GM23338 (cell line): ENCODE results near the gene RIN3. TPM values are rescaled to one million over a fixed set of nuclear protein-coding genes. Genes with fewer than 3 reads are reported as not detected.

Source experiments
- ATAC-seq: fragments of 200-7000 bp; cut with Tn5 transposase; 3 replicates; pipeline ENCODE4 v1.9.1; 2020
- DNase-seq: peaks from one replicate; pipeline ENCODE4 v3.0.0-alpha.2; 2015; ENCODE audit warnings: low spot score
- H2AFZ ChIP-seq: fragments of 200-600 bp; sonication (generic); 2 replicates; pipeline ENCODE4 v1.8.0; 2016; ENCODE audit warnings: antibody characterized with exemption, mild to moderate bottlenecking, moderate library complexity
- H3F3A ChIP-seq: fragments of 200-600 bp; sonication (generic); replicated peaks from 2 replicates; pipeline ENCODE4 v1.8.0; 2017; ENCODE audit warnings: antibody characterized with exemption, mixed run types, low read depth
- H3K27ac ChIP-seq: fragments of 200-600 bp; sonication (generic); 2 replicates; pipeline ENCODE4 v1.6.1; 2016; ENCODE audit warnings: low read depth
- H3K27me3 ChIP-seq: fragments of 200-600 bp; sonication (generic); 2 replicates; pipeline ENCODE4 v1.8.0; 2016; ENCODE audit warnings: mild to moderate bottlenecking, mixed run types, moderate library complexity; ENCODE audit not compliant: insufficient read depth
- H3K36me3 ChIP-seq: fragments of 200-600 bp; sonication (generic); 2 replicates; pipeline ENCODE4 v1.8.0; 2016; ENCODE audit warnings: mild to moderate bottlenecking; ENCODE audit not compliant: insufficient read depth
- H3K4me1 ChIP-seq: fragments of 200-600 bp; sonication (generic); 2 replicates; pipeline ENCODE4 v1.8.0; 2016; ENCODE audit warnings: mild to moderate bottlenecking, moderate library complexity; ENCODE audit not compliant: insufficient read depth
- H3K4me2 ChIP-seq: fragments of 200-600 bp; sonication (generic); 2 replicates; pipeline ENCODE4 v1.7.1; 2017; ENCODE audit warnings: mixed run types
- H3K4me3 ChIP-seq: fragments of 200-600 bp; sonication (generic); 2 replicates; pipeline ENCODE4 v1.6.1; 2016; ENCODE audit warnings: mixed run types
- H3K79me2 ChIP-seq: fragments of 200-600 bp; sonication (generic); replicated peaks from 2 replicates; pipeline ENCODE4 v1.8.0; 2017; ENCODE audit warnings: mild to moderate bottlenecking; ENCODE audit not compliant: insufficient read depth
- H3K9me2 ChIP-seq: fragments of 200-600 bp; sonication (generic); 2 replicates; pipeline ENCODE4 v1.8.0; 2017; ENCODE audit not compliant: insufficient read depth
- H4K20me1 ChIP-seq: fragments of 200-600 bp; sonication (generic); replicated peaks from 2 replicates; pipeline ENCODE4 v1.8.0; 2017; ENCODE audit warnings: mild to moderate bottlenecking; ENCODE audit not compliant: insufficient read depth
- H3K27ac Mint-ChIP-seq: 2 replicates; pipeline ENCODE4 v1.8.0; 2020; ENCODE audit warnings: inconsistent platforms, mild to moderate bottlenecking, moderate library complexity, mixed read lengths
- H3K27me3 Mint-ChIP-seq: 3 replicates; pipeline ENCODE4 v1.8.0; 2022; ENCODE audit warnings: low read depth, mild to moderate bottlenecking, moderate library complexity, mixed read lengths, inconsistent platforms; ENCODE audit not compliant: insufficient read depth, poor library complexity
- H3K36me3 Mint-ChIP-seq: 3 replicates; pipeline ENCODE4 v1.8.0; 2021; ENCODE audit warnings: low read depth, mild to moderate bottlenecking, inconsistent platforms, moderate library complexity, mixed read lengths
- H3K4me1 Mint-ChIP-seq: 3 replicates; pipeline ENCODE4 v1.8.0; 2020; ENCODE audit warnings: mild to moderate bottlenecking, inconsistent platforms, mixed read lengths
- H3K4me3 Mint-ChIP-seq: 3 replicates; pipeline ENCODE4 v1.8.0; 2021; ENCODE audit warnings: moderate library complexity, mild to moderate bottlenecking, inconsistent platforms, mixed read lengths
- H3K9me3 Mint-ChIP-seq: 3 replicates; pipeline ENCODE4 v1.8.0; 2020; ENCODE audit warnings: moderate library complexity, mild to moderate bottlenecking, inconsistent platforms, mixed read lengths
- CTCF ChIP-seq, 2 experiments: fragments of 200-600 bp in 1 of 2; sonication (generic) in 1 of 2; conservative IDR thresholded peaks; 2 replicates each; pipeline versions ENCODE4 v1.5.1 to v1.6.1; 2016 to 2017; ENCODE audit warnings: antibody characterized with exemption in 2 of 2, low read depth in 2 of 2, mild to moderate bottlenecking in 2 of 2, moderate library complexity in 1 of 2
- ETS1 ChIP-seq: IDR thresholded peaks from 2 replicates; pipeline ENCODE4 v1.6.1; 2016; ENCODE audit warnings: antibody characterized with exemption
- NANOG ChIP-seq: IDR thresholded peaks from 2 replicates; pipeline ENCODE4 v1.6.1; 2016; ENCODE audit warnings: antibody characterized with exemption, borderline replicate concordance
- POLR2AphosphoS5 ChIP-seq: IDR thresholded peaks from 2 replicates; pipeline ENCODE4 v1.6.1; 2016; ENCODE audit warnings: antibody characterized with exemption, low read depth
- REST ChIP-seq: IDR thresholded peaks from one replicate; pipeline ENCODE4 v1.6.1; 2018; ENCODE audit warnings: antibody characterized with exemption; ENCODE audit not compliant: unreplicated experiment
- ZNF114 ChIP-seq: fragments of 250-450 bp; sonication (Bioruptor Pico); IDR thresholded peaks from 2 replicates; pipeline ENCODE4 v1.5.0; 2020; ENCODE audit warnings: mild to moderate bottlenecking, moderate library complexity
- ZNF331 ChIP-seq: fragments of 250-450 bp; sonication (Bioruptor Pico); IDR thresholded peaks from 2 replicates; pipeline ENCODE4 v1.5.0; 2020; ENCODE audit warnings: low read depth, mild to moderate bottlenecking, moderate library complexity
- polyA plus RNA-seq: library from polyadenylated mRNA; unstranded; fragments of >200 nt; fragmentation: Nextera tagmentation; extraction: Ambion mirVana; gene quantifications from 2 replicates; pipeline ENCODE4 v1.2.1, GENCODE V29; 2016
- total RNA-seq: library from RNA; depleted of rRNA; stranded (reverse); fragments of >200 nt; shearing (Covaris generic); gene quantifications from 2 replicates; pipeline ENCODE4 v1.2.3, GENCODE V29; 2014

Gene RIN3
- total and polyA plus RNA-seq, 2 experiments from 2014 or later: 0.97 to 1.5 TPM

DNA sequence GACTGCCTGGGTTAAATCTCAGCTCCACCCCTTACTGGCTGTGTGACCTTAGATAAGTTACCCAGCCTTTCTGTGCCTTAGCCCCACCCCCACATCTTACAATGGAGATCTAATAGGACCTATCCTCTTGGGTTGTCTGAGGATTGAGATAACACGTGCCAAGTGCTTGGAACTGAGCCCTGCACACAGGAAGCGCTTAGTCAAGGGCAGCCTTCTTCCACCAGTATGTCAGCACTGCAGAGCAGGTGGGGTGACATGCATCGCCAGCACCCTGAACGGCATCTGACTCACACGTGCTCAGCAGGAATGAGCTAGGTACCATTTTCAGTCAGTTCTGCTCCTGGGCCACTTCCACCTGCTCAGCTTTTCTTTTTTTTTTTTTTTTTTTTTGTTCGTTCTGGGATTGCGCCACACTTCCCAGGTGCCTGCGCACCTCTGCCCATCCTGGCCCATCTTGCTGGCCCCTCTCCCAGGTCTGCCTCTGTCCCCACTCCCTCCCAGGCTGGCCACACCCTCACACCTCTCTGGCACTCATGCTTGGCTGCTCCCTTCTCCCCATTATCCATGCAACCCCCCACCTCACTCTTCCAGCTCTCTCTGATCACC, 215.3 kb downstream of the RIN3 start:
- Histone ChIP-seq H3K4me3 (no peak overlapping the region), H3K4me1 (no peaks in the 10 kb centered on the region), H4K20me1 (peaks cover 6% of the 10 kb centered on the region), H3F3A (no peaks in the 10 kb centered on the region), H3K9me2 (no peaks in the 10 kb centered on the region), H3K27ac (no peak overlapping the region), H3K4me2 (no peak overlapping the region), H3K27me3 (no peaks in the 10 kb centered on the region), H3K79me2 (no peaks in the 10 kb centered on the region; the same call in 1 of the 2 replicates), H3K36me3 (peaks cover 15% of the 10 kb centered on the region; the same call in 1 of the 2 replicates), H2AFZ (no peak overlapping the region)
- H3K4me3 Mint-ChIP-seq: no peak overlapping the region
- no peak for TF ChIP-seq NANOG
- TF ChIP-seq ZNF114: no peak
- no peak for TF ChIP-seq ZNF331
- no peak for TF ChIP-seq CTCF (conservative IDR thresholded peaks at IDR 0.05; ENCODE audit: low read depth in 2 of 2)
- TF ChIP-seq ETS1: no peak
- TF ChIP-seq POLR2AphosphoS5: no peak
- TF ChIP-seq REST: no peak
- peaks cover 6% of the 10 kb centered on the region; the same call in 2 of the 3 replicates for H3K4me1 Mint-ChIP-seq
- peak overlapping the region; percentile 74 for H3K27ac Mint-ChIP-seq
- H3K36me3 Mint-ChIP-seq: peaks cover 39% of the 10 kb centered on the region
- ATAC-seq (no peak), DNase-seq (no peak)
- H3K27me3 Mint-ChIP-seq: peaks cover 4% of the 10 kb centered on the region
- no peaks in the 10 kb centered on the region; the same call in 2 of the 3 replicates for H3K9me3 Mint-ChIP-seq
